IPS-11a (cell line): Measurements from ENCODE around the gene PDE4D.
"Not testable (repeated sequence)": the region's sequence is repeated elsewhere in the genome, so short reads cannot be mapped to it uniquely, and the experiment has no call there.

ENCODE experiments used
- H3K4me3 ChIP-seq: one replicate; pipeline ENCODE4 v1.5.1; 2013; ENCODE audit warnings: low read depth, low read length, control low read depth

PDE4D gene

DNA sequence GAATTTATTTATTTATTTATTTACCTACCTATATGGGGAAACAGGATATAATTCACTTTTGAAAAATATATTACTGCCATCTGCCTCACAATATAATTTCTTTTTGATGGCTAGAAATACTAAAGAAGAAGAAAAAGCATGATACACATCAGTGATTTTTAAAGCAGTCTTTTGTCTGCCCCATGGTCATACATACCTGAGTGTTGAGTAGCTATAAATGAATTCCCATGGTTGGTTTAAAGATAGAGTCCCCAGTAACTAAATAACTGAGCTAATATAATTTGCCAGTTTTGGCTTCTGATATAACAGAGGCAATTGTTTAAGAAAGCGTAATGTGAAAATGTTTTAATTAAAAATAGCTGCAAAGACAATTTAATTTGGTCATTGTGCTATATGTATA, 447.8 kb downstream of the PDE4D start:
- H3K4me3 ChIP-seq, result no peak overlapping the region

DNA sequence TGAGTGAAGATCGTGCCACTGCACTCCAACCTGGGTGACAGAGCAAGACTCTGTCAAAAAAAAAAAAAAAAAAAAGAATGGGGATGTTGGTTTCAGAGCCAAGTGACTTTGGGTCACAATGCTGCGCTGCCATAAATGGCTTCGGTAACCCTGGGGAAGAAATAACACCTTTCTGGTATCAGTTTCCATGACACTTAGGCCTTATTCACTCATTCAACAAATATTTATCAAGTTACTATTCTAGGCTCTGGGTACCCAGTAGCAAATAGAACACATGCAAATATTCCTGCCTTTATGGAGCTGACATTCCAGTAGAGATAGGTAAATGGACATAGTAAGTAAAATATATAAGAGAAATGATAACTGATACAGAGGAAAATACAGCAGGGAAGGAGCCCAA, 454.2 kb downstream of the PDE4D start:
- no peak overlapping the region for H3K4me3 ChIP-seq

GRCh38 chr5:59437176-59437575, 456.4 kb downstream of the PDE4D start:
- no peak overlapping the region for H3K4me3 ChIP-seq

GRCh38 chr5:59436364-59437148, 457.0 kb downstream of the PDE4D start:
- H3K4me3 ChIP-seq, result no peak overlapping the region

GRCh38 chr5:59433174-59433573, 460.4 kb downstream of the PDE4D start:
- H3K4me3 ChIP-seq, result no peak overlapping the region

- H3K4me3 ChIP-seq, result no peak overlapping the region
These were observed 463.4 kb downstream of the PDE4D start for GRCh38 chr5:59430066-59430685.

GRCh38 chr5:59428391-59428790, 465.1 kb downstream of the PDE4D start:
- no peak overlapping the region for H3K4me3 ChIP-seq

DNA sequence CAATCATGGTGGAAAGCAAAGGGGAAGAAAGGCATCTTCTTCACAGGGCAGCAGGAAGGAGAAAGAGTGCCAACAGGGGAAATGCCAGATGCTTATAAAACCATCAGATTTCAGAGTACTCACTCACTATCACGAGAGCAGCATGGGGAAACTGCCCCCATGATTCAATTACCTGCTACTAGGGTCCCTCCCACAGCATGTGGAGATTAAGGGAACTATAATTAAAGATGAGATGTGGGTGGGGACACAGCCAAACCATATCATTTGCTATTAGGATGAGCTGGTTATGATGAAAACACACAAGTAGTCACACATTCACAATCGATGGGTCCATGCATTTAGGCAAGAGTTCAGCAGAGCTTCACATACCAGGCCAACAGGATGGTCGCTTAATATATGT, 469.0 kb downstream of the PDE4D start:
- H3K4me3 ChIP-seq, result no peak overlapping the region

GRCh38 chr5:59423021-59423420, 470.5 kb downstream of the PDE4D start:
- H3K4me3 ChIP-seq, result no peak overlapping the region

- H3K4me3 ChIP-seq, result no peak overlapping the region
These were observed 471.3 kb downstream of the PDE4D start for GRCh38 chr5:59421986-59422941.

DNA sequence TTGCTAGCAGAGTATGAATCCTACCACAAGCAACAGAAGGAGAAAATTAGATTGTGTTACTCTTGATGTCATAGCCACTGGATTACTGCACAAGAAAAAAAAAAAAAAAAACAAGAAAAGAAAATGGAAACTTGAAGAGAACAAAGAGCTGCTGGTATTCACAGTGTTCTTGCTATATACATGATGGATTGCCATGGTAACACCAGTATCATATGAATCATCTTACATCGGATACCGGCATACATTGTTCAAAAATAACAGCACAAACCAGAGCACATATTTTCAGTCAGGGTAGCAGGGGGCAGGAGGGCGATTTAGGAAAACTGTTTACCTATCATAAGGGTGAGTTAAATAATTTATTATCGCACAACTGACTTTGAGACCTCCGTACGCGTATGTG, 472.9 kb downstream of the PDE4D start:
- no peak overlapping the region for H3K4me3 ChIP-seq

GRCh38 chr5:59418808-59419207, 474.7 kb downstream of the PDE4D start:
- no peak overlapping the region for H3K4me3 ChIP-seq

DNA sequence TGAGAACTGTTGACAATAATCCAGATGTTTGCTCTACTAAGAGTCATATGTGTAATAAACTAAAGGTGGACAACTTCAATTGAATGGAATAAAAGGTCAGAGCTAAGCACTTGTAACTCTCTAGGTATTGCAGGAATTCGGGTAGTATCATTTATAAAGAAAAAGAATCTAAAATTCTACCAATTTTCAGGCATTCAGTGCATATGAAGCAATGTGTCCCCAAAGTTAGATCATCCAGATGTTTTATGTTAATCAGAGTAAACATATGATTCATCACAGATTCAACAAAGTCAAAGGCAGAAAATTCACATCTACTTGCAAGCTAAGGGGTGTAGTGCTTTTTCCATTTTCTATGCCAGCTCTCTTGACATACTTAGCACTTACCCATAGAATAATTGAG, 477.1 kb downstream of the PDE4D start:
- H3K4me3 ChIP-seq, result no peak overlapping the region

DNA sequence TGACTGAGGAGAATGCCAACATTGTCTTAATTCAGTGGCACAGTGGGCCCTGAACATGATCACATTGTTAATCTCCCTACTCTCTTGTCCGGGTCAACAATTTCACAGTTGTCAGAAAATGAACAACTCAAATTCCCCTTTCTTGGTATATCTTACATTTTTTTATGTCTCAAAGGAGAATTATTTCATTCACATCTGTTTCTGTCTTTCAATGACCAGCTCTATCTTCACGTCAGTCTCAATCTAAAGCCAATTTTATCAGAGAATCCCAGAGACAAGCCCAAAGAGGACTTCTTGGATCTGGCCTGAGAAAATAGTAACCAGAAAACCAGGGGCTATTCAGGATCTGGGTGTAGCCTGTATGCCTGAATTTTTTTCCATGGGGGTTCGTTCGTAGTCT, 477.5 kb downstream of the PDE4D start:
- H3K4me3 ChIP-seq, result no peak overlapping the region

- no peak overlapping the region for H3K4me3 ChIP-seq
These were observed 481.1 kb downstream of the PDE4D start for GRCh38 chr5:59412428-59412827.

DNA sequence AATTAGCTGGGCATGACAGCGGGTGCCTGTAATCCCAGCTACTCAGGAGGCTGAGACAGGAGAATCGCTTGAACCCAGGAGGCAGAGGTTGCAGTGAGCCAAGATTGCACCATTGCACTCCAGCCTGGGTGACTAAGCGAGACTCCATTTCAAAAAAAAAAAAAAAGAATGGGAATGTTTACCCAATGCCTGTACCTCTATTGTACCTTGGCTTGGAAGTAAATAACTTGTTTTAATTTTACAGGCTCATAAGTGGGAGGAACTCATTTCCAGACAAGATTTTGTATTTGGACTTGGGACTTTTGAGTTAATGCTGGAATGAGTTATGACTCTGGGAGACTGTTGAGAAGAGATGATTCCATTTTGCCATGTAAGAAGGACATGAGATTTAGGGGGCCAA, 484.5 kb downstream of the PDE4D start:
- H3K4me3 ChIP-seq, result not testable (repeated sequence)

DNA sequence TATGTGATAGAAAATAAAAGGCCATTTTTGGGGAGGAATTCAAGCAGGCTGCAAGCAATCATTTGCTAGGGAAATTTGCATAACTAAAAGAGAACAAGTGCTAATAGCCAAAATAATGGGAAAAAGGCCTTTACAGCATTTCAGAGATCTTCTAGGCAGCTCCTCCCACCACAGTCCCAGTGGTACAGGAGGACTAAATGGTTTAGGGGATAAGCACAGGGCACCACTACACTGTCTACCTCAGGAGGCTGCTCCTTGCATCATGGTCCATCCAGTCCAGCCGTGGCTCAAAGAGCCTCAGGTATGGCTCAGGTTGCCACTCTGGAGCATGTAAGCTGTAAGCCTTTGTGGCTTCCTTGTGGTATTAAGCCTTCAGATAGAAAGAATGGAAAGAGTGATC, 485.6 kb downstream of the PDE4D start:
- no peak overlapping the region for H3K4me3 ChIP-seq

- H3K4me3 ChIP-seq, result no peak overlapping the region
These were observed 491.9 kb downstream of the PDE4D start for GRCh38 chr5:59401637-59402036.

DNA sequence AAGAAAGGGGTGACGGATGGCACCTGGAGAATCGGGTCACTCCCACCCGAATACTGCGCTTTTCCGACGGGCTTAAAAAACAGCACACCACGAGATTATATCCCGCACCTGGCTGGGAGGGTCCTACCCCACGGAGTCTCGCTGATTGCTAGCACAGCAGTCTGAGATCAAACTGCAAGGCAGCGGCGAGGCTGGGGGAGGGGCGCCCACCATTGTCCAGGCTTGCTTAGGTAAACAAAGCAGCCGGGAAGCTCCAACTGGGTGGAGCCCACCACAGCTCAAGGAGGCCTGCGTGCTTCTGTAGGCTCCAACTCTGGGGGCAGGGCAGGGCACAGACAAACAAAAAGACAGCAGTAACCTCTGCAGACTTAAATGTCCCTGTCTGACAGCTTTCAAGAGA, 498.6 kb downstream of the PDE4D start:
- H3K4me3 ChIP-seq, result not testable (repeated sequence)

GRCh38 chr5:59393585-59394420, 499.7 kb downstream of the PDE4D start:
- no peak overlapping the region for H3K4me3 ChIP-seq

DNA sequence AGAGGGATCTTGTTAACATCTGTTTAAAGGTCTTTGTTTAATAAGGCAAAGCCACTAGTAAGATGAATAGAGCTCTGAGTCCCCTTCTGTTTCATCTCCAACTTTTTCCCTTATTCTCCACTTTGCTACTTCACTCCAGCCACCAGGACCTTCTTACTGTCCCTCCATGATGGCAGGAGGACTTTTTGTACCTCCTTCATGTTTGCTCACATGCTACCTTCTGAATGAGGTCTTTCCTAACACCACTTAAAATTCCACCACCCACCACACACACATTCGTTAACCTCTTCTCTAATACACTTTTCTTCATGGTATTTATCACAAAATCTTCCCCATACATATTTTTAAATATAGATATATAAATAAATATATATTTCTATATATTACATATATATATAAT, 501.9 kb downstream of the PDE4D start:
- H3K4me3 ChIP-seq, result no peak overlapping the region
